Erythroblast (primary cell): ENCODE measurements around the gene EPB41.

Experiments
- GATA1 ChIP-seq: IDR thresholded peaks from 2 replicates; pipeline ENCODE4 v1.6.1; 2011; ENCODE audit warnings: low read depth, mild to moderate bottlenecking, control low read depth, low read length, moderate library complexity
- POLR2A ChIP-seq: IDR thresholded peaks from 2 replicates; pipeline ENCODE4 v1.6.1; 2011; ENCODE audit warnings: mild to moderate bottlenecking, low read length

DNA sequence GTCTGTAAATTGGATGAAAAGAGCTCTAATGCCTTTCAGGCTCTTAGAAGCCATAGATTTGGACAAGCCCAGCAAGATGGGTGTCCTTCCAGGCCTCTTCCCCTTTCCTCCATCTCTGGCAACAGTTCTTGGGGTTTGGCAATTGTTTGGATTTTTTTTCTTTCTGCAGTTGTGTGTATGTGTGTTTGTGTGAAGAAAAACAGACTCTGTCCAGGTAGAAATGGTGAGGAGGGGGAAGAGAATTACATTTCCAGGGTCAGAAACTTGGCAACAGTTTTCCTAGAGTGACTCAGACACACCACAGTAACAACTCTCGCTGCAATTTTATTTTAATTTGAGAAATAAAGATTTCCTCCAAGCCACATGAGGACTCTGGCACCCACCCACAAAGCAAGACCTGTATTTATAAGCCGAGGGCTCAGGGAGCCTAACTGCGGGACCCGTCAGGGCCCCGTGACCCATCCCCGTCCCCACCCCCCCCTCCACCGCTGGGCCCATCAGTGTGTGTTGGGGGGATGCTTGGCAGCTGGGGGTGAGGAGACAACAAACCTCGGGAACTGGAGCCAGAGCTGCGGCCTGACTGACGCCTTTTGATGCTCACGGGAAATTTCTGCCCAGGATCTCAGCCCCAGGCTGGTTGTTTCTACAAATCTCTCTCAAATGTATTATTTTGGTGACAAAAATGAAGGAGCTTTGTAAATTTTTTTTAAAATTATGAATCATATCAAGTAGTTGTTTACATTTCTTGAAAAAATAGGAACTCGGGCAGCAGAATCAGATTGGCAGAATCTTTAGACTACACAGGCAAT lies 205.0 kb downstream of the EPB41 start:
- no peak for TF ChIP-seq POLR2A
- TF ChIP-seq GATA1, result no peak
